Vagina (tissue), 2 donors: ENCODE measurements around the gene ZIC4.

Source experiments
- POLR2A ChIP-seq, 2 donors: fragments of 450-650 bp; IDR thresholded peaks; one replicate each; pipeline ENCODE4 v1.6.1; 2017; ENCODE audit warnings: antibody characterized with exemption in 2 of 2, mild to moderate bottlenecking in 2 of 2, moderate library complexity in 2 of 2
- TF ChIP-seq, protein P1 (sequence below), 3 experiments: fragments of 450-650 bp in 2 of 3; fragments of 200-600 bp in 1 of 3; sonication (generic) in 1 of 3; IDR thresholded peaks; one replicate each; pipeline ENCODE4 v1.5.1; 2017 to 2019; ENCODE audit warnings: antibody characterized with exemption in 3 of 3, mild to moderate bottlenecking in 2 of 3, moderate library complexity in 2 of 3

DNA sequence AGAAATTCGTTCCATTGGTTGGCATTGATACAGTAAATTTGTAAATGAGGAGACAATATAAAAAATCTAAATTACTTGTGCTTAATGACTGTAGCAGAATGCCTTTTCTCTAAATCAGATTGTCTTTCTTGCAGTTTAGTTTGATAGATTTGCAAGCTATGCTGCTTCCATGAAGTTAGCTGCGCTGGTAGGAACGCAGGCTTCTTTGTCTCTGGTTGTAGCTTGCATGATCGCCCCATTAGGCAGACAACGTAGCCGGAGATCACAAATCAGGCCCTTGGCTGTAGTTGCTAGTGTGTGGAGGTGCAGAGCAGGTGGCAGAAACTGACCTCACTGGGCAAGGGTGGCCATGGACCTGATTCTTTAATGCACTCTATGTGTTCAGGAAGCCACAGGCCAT lies 8.9 kb upstream of the ZIC4 start:
- TF ChIP-seq, protein P1, sequence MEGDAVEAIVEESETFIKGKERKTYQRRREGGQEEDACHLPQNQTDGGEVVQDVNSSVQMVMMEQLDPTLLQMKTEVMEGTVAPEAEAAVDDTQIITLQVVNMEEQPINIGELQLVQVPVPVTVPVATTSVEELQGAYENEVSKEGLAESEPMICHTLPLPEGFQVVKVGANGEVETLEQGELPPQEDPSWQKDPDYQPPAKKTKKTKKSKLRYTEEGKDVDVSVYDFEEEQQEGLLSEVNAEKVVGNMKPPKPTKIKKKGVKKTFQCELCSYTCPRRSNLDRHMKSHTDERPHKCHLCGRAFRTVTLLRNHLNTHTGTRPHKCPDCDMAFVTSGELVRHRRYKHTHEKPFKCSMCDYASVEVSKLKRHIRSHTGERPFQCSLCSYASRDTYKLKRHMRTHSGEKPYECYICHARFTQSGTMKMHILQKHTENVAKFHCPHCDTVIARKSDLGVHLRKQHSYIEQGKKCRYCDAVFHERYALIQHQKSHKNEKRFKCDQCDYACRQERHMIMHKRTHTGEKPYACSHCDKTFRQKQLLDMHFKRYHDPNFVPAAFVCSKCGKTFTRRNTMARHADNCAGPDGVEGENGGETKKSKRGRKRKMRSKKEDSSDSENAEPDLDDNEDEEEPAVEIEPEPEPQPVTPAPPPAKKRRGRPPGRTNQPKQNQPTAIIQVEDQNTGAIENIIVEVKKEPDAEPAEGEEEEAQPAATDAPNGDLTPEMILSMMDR (IDR thresholded peaks at IDR 0.05), result no peak
- no peak for TF ChIP-seq POLR2A (IDR thresholded peaks at IDR 0.05)
